AML-193 (cell line): ENCODE results near the gene FOXN1.
"Not testable (repeated sequence)": the region's sequence is repeated elsewhere in the genome, so short reads cannot be mapped to it uniquely, and the experiment has no call there.

ENCODE experiments used
- DNase-seq, 2 experiments: peaks; one replicate each; lab custom pipeline; 2025; lab: John Stamatoyannopoulos, UW

The FOXN1 gene

DNA sequence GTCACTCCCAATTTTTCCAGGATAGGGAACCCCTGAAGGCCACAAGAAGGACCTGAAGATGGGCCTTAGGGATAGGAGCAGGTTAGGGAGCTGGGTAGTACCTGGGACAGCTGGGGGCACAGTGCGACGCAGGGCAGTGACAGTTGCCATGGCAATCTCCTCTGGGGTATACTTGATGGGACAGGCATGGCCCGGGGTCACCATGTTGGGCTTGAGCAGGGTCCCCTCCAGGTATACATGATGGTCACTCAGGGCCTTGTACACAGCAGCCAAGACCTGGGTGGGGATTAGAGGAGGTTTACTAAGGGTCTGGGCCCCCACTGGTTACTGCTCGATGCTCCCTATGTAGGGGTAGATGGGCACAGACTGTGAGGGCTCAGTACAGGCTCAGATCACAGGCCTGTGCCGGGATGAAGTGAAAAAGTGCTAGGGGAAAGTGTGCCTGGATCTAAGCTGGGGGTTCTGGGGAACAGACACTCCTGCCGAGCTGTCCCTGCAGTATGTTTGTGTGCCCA lies 67.9 kb downstream of the FOXN1 start:
- DNase-seq = no peak

DNA sequence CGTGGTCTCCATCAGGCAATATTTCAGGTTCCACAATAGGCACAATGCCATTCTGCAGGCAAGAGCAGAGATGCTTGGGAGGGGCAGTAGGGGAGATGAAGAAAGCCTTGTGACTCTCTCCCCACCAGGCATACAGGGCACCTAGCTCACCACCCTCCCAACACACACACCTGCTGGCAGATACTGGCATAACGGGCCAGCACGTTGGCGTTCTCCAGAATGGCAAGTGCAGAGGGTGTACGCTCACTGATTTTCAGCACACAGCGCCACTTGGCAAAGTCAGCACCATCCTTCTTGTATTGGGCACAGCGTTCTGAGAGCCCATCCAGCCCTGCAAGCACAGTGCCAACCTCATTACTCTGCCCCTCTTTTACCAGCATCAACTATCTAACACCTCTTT lies 68.4 kb downstream of the FOXN1 start:
- DNase-seq = no peak

DNA sequence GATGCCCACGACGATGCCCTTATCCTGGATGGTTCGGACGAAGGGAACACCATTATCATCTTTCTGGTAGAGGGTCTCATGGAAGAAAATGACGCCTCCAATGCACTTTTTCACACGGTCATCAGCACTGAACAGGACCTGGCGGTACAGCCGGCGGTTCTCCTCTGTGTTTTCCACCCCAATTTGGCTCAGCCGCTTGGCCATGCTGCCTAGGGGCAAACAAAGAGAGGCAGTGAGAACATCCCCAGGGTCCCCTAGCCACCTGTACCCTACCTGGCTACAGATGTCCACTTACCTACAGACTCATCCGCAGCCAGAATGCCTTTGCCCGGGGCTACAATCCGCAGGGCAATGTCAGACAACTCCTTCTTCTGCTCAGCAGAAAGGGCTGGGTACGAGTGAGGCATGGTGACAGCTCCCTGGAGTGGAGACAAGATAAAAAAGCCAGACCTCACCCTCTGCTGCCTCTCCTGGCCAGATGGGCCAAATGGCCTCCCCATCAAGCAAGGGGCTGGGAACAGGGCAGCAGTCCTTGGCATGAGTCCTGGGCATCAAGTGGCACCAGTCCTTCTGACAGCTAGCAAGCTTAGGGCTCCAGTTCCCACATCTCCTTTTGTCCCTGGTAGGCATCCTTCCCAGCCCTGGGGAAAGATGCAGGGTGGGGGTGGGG lies 69.1 kb downstream of the FOXN1 start:
- DNase-seq = no peak

DNA sequence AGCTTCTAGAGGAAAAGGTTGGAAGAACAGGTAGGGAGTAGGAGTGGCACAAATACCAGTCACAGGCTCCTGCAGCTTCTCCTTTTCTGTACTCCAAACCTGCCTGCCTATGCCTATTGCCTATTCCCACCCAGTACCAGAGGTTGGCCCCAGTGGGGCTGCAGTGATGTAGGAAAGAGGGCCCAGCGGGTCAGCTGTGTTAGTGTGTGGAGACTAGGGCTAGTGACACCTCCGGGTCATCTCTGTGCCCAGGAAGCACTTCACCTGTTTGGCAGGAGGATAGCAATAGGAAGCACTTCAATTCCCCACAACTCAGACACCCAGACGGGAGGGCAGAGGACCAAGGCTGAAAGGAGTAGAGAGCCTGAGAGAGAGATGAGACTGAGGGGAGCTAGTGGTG lies 69.9 kb downstream of the FOXN1 start:
- not testable (repeated sequence) for DNase-seq

DNA sequence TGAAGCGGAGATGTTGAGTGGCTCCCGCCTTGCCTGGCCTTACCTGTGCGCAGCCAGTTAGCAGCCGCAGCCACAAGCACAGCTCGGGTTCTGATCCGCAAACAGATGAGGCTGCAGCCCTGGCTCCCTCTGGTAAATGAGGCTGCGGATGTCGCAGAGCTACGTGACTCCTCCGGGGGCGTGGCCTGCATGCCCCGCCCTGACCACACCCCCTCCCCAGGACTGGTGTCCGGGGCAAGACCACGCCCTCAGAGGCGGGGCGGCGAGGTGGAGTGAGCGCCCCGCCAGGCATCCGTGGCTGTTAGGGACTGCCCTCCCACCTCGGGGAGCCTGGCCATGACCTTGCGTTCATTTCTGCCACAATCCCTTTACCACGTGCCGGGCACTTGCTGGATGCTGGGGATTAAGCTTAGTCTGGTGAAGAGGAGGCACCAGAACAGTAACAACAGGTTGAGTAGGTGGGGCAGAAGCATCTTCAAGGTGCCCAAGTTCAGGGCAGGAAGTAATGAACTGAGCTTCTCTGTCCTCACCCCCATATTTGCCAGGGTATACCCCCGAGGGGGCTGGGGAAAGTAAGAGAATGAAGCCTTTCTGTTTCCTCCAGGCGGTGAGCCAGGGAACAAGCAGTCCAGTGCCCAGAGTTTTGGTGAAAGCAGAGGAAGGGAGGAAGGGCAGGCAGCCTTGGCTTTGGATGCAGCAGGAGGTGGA lies 70.8 kb downstream of the FOXN1 start, which contains the start of gene ALDOC:
Gene ALDOC, minus strand, starts transcription at position 138 of the 708 bp plus-strand sequence. CDS start 1,363 bp downstream, outside the sequence.
- DNase-seq = no peak

DNA sequence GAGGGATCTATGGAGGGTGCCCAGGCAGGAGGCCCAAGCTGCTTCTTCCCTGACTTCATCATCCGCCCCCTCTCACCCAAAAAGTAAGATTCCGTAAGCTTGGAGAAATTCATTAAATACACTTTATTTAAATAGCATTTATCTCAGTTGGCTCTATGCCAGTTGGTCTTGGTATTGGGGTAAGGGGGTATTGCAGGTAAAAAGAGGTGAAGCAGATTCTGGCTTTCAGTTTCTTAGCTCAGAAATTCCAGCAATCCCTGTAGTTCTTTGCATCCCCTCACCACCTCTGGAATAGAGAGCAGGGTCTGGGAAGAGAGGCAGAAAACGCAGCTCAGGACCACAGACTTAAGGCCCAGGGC lies 71.3 kb downstream of the FOXN1 start:
- no peak for DNase-seq

DNA sequence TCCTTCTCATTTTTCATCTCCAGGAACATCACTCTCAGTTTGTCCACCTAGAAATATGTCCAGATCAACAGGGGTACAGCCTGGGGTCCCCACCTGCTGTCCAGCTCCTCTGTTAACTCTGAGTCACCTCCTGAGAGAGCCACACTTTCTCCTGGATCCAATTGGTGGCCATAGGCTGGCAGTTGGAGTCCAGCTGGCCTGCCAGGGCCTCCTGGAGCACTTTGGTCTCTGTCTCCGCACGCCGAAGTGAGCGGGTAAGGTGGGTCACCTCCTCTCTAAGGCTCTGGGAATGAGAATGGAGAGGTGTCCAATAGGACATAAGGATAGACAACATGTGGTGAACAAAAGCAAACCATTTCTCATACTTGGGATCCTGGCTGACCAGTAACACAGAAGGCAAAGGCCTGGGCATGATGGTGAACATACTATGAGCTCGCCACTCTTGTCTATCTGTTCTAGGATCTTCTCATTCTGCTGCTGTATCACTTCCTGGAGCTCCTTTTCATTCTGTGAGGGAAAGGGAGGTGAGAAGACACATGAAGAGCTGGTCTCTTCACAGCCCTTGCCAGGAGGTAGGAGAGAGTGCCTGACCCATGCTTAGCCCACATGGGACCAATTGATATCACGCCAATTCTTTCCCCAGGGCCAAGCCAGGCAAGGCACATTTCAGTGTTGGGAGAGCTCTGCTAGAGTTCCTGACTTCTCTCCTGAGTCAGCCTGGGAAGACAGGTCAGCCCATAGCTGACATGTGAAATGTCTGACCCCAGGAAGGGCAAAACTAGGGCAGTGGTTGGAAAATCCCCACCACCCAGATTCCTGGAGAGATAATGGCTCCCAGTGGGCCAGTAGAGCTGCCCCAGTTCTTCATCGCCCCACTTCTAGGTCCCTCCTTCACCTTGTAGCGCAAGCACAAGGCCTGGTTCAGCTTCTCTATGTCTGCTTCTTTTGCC lies 72.4 kb downstream of the FOXN1 start:
- no peak for DNase-seq

DNA sequence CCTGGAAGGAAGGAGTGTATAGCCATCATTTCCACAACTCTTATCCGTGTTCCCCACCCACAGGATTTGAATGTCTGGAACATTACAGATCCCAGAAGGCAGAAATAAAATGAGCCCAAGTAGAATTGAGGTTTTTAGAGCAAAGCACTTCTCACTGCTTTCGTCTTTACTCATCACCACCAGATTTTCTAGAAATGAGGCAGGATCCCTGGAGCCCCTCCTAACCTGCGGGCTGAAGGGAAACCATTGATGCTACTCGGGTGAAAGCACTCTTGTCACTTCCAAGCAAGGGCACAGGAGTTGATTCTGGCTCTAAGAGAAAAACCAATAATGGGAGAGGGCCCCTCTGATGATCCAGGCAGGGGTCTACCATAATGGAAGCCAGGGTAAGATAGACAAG lies 73.4 kb downstream of the FOXN1 start:
- DNase-seq = no peak

DNA sequence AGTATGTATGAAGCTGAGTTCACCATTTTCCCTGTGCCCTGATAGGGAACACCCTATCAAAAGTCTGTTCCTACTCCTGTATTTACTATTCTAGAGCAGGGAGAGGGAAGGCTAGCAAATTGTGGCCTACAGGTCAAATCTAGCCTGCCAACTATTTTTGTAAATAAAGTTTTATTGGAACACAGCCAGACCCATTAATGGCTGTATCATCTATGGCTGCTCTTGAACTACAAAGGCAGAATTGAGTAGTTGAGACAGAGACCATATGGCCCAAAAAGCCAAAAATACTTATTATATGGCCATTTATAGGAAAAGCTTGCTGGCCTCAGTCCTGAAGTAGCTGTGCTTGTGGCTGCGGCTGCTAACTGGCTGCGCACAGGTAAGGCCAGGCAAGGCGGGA lies 74.8 kb downstream of the FOXN1 start:
- no peak for DNase-seq

DNA sequence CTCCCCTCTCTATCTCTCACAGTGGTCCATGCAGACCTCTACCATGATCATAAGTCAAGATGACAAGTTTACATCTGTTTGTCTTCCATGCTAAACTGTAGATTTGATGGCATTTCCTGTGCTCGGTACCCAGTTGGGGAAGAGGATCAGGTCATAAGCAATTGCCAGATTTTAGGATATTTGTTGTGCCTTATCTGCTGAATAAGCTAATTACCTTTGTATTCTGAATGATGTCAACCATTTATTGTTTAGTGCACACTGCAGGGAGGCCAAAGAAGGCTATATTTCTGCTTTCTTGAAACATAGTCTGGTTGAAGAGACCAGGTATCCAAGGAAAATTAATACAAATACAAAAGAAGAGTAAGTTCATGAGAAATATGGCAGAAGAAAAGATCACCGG lies 76.4 kb downstream of the FOXN1 start:
- DNase-seq = no peak

DNA sequence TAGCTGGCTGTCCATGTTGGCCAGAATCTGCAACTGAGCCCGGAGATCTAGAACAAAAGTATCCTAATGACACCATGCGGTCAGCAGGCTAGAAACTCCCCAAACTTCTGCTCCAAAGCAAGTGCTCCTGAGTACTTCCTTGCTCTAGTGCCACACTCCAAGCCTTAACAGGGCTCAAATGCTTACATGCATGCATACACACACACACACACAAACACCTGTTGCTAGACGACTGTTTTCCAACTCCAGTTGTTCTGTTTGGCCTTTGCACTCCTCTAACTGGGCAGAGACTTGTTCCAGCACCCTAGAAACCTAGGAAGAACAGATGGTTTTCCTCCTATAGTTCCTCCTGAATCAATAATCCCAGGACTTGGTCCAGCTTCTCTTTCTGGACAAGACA lies 78.3 kb downstream of the FOXN1 start:
- DNase-seq = no peak

DNA sequence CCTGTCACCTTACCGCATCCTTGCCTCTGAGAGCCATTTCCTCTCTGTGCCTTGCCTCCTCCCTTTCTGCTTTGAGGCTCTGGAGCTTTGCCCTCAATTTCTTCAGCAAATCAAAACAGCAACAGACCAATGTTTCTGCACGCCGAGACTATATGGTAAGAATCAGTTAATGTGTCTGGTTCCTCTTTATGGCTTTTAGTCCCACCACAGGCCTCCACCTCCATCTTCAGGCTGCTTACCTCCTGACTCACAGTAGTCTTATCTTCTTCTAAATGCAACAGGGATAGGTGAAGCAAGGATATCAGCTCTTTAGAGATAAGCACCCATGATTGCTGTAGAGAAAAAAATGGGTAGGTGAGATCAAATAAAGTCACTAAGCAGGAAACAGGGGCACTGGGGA lies 79.7 kb downstream of the FOXN1 start:
- DNase-seq = no peak
